ENCODE results near the gene AGFG2. TPM values are rescaled to one million over a fixed set of nuclear protein-coding genes. Genes with fewer than 3 reads are reported as not detected.
A peak's percentile ranks its signal among the peaks of the same experiment; 100 is the strongest.

The AGFG2 gene
- total and polyA plus RNA-seq, 2 of the 4 experiments (the other 2 are of a cell fraction): 3.0 to 10.0 TPM

GRCh38 chr7:100516135-100516812 lies 22.7 kb upstream of the AGFG2 start:
- H3K18ac ChIP-seq (ENCODE audit: low read depth, low read length): no peak overlapping the region
- H4K5ac ChIP-seq (ENCODE audit: low read depth, low read length): no peak overlapping the region
- H3K4me2 ChIP-seq (ENCODE audit: low read depth, low read length): no peak overlapping the region
- no peaks in the 10 kb centered on the region for H3K36me3 ChIP-seq (ENCODE audit: control insufficient read depth, insufficient read depth, low read length)
- peaks cover 9% of the 10 kb centered on the region for H3K9me1 ChIP-seq (ENCODE audit: insufficient read depth, low read length)
- TF ChIP-seq MAFK (IDR thresholded peaks at IDR 0.05; ENCODE audit: low read depth, low read length): no peak
- TF ChIP-seq NFE2L2 (IDR thresholded peaks at IDR 0.05; ENCODE audit: low read depth, low read length): no peak
- no peak for TF ChIP-seq FOS (IDR thresholded peaks at IDR 0.05; ENCODE audit: low read depth, low read length)
- no peak for TF ChIP-seq MXI1 (IDR thresholded peaks at IDR 0.05; ENCODE audit: borderline replicate concordance, low read depth, low read length)
- TF ChIP-seq SMC3 (IDR thresholded peaks at IDR 0.05; ENCODE audit: low read depth, low read length): no peak
- TF ChIP-seq RAD21 (IDR thresholded peaks at IDR 0.05; ENCODE audit: low read length): no peak
- TF ChIP-seq MAZ (IDR thresholded peaks at IDR 0.05; ENCODE audit: borderline replicate concordance, low read depth, low read length): no peak
- no peak for TF ChIP-seq POLR2A (IDR thresholded peaks at IDR 0.05; ENCODE audit: low read depth, low read length)
- TF ChIP-seq CTCF (conservative IDR thresholded peaks at IDR 0.05; ENCODE audit: low read depth, low read length): no peak
- no peak for TF ChIP-seq BHLHE40 (IDR thresholded peaks at IDR 0.05; ENCODE audit: low read depth, low read length)
- TF ChIP-seq USF2 (IDR thresholded peaks at IDR 0.05; ENCODE audit: low read depth, low read length): no peak
- TF ChIP-seq ELK1 (IDR thresholded peaks at IDR 0.05; ENCODE audit: borderline replicate concordance, low read depth, low read length): no peak
- no peak for TF ChIP-seq CHD1 (IDR thresholded peaks at IDR 0.05; ENCODE audit: low read depth, low read length)
- no peak for TF ChIP-seq CEBPB (IDR thresholded peaks at IDR 0.05; ENCODE audit: low read depth, low read length)
- TF ChIP-seq RFX5 (IDR thresholded peaks at IDR 0.05; ENCODE audit: low read depth, low read length): no peak
- no peak for TF ChIP-seq RCOR1 (IDR thresholded peaks at IDR 0.05; ENCODE audit: insufficient replicate concordance, low read length)
- H3K23ac ChIP-seq (ENCODE audit: low read depth, low read length): no peak overlapping the region
- H3K9me3 ChIP-seq (ENCODE audit: control insufficient read depth, insufficient read depth, low read length): no peaks in the 10 kb centered on the region
- no peak overlapping the region for H3K56ac ChIP-seq (ENCODE audit: extremely low read depth, insufficient read depth, low read length)
- H4K8ac ChIP-seq (ENCODE audit: low read depth in 2 of 2, low read length in 2 of 2): no peak overlapping the region
- no peak overlapping the region for H3K9ac ChIP-seq (ENCODE audit: low read depth, low read length)
- WGBS, 2 experiments (ENCODE audit: extremely low coverage in 2 of 2, insufficient read length in 1 of 2): 17% methylated on average over 1 of the region's 4 CpGs; no CpG with 5 or more reads in 1 of the 2 experiments
- H2BK20ac ChIP-seq (ENCODE audit: low read depth, low read length): no peak overlapping the region
- H3K27me3 ChIP-seq (ENCODE audit: control insufficient read depth, insufficient read depth, low read length): peaks cover 2% of the 10 kb centered on the region
- dilution Hi-C loops (cut with HindIII; ENCODE audit: low sequenced_read_pairs, unreplicated experiment): no loop called here
- H3K14ac ChIP-seq (replicated peaks; ENCODE audit: low read depth, low read length): no peak overlapping the region
- intact Hi-C loops (cut with micrococcal nuclease): no loop called here
- H2BK5ac ChIP-seq (ENCODE audit: low read depth, low read length, poor library complexity, severe bottlenecking): no peak overlapping the region
- no peaks in the 10 kb centered on the region for H3K79me1 ChIP-seq (ENCODE audit: low read depth in 1 of 2, low read length in 2 of 2)
- no peak overlapping the region; the same call in 2 of the 3 replicates for H2BK15ac ChIP-seq (ENCODE audit: low read depth, low read length)
- no peak overlapping the region for H3K4ac ChIP-seq (ENCODE audit: low read depth, low read length)
- no peaks in the 10 kb centered on the region for H4K20me1 ChIP-seq (ENCODE audit: insufficient read depth, low read length)
- in situ Hi-C loops (cut with MboI; ENCODE audit: low sequenced_read_pairs): no loop called here
- peak; percentile 87 for DNase-seq
- no peak overlapping the region for H3K4me3 ChIP-seq (ENCODE audit: insufficient read depth, low read depth, low read length)
- no peak overlapping the region for H4K91ac ChIP-seq (ENCODE audit: insufficient read depth, low read depth, low read length)
- ChIA-PET CTCF (interaction anchor here (0.6 to 1.6 kb wide), 3 partner anchors 14 to 29 kb away, joined by 3 read pairs; no protein-coding TSS in a partner anchor), POLR2A (ENCODE audit: unreplicated experiment) (no interaction called here)
- H2AFZ ChIP-seq (replicated peaks; ENCODE audit: low read length, poor library complexity): no peak overlapping the region
- no peak overlapping the region for H2BK120ac ChIP-seq (ENCODE audit: low read depth, low read length)
- peak; percentile 89 for ATAC-seq (ENCODE audit: low read depth)
- no peak overlapping the region for H2AK9ac ChIP-seq (replicated peaks; ENCODE audit: low read depth, low read length, poor library complexity)
- H2AK5ac ChIP-seq (ENCODE audit: low read depth, low read length): peak overlapping the region; percentile 10; the same call in 1 of the 2 replicates
- H3K27ac ChIP-seq (ENCODE audit: insufficient read depth, low read length): no peak overlapping the region
- peaks cover 7% of the 10 kb centered on the region for H3K4me1 ChIP-seq (ENCODE audit: control insufficient read depth, insufficient read depth, low read length)
- BruUV-seq (replicated peaks): no TSS peak
